Astrocyte (in vitro differentiated cells and primary cell): ENCODE measurements around the gene IL17C. TPM values are rescaled to one million over a fixed set of nuclear protein-coding genes. Genes with fewer than 3 reads are reported as not detected.

ENCODE experiments used
- DNase-seq: peaks from one replicate; pipeline ENCODE4 v3.0.0-alpha.2; 2010; ENCODE audit warnings: low read depth
- FAIRE-seq: peaks from 2 replicates; lab custom pipeline; 2011; peaks lifted over from hg19 to GRCh38; lab: Jason Lieb, UNC
- H2AFZ ChIP-seq: 2 replicates; pipeline ENCODE4 v1.6.0; 2012; ENCODE audit warnings: low read depth, low read length, inconsistent platforms
- H3K27ac ChIP-seq: 2 replicates; pipeline ENCODE4 v1.5.1; 2011; ENCODE audit warnings: low read depth, low read length, inconsistent platforms
- H3K27me3 ChIP-seq: 2 replicates; pipeline ENCODE4 v1.6.0; 2011; ENCODE audit warnings: low read length, inconsistent platforms; ENCODE audit not compliant: insufficient read depth
- H3K36me3 ChIP-seq: 2 replicates; pipeline ENCODE4 v1.5.1; 2011; ENCODE audit warnings: low read length, inconsistent platforms; ENCODE audit not compliant: insufficient read depth
- H3K4me1 ChIP-seq: 2 replicates; pipeline ENCODE4 v1.5.1; 2011; ENCODE audit warnings: low read length, inconsistent platforms; ENCODE audit not compliant: insufficient read depth
- H3K4me2 ChIP-seq: 2 replicates; pipeline ENCODE4 v1.6.0; 2012; ENCODE audit warnings: low read length, inconsistent platforms
- H3K4me3 ChIP-seq: 2 replicates; pipeline ENCODE4 v1.5.1; 2011; ENCODE audit warnings: low read depth, mild to moderate bottlenecking, low read length, inconsistent platforms; ENCODE audit not compliant: insufficient read depth
- H3K79me2 ChIP-seq: 2 replicates; pipeline ENCODE4 v1.6.0; 2012; ENCODE audit warnings: mild to moderate bottlenecking, low read length, inconsistent platforms; ENCODE audit not compliant: insufficient read depth
- H3K9ac ChIP-seq: 2 replicates; pipeline ENCODE4 v1.6.0; 2012; ENCODE audit warnings: mild to moderate bottlenecking, low read length, inconsistent platforms
- H3K9me3 ChIP-seq: 2 replicates; pipeline ENCODE4 v1.5.1; 2012; ENCODE audit warnings: low read depth, mild to moderate bottlenecking, low read length, inconsistent platforms; ENCODE audit not compliant: insufficient read depth
- H4K20me1 ChIP-seq: 2 replicates; pipeline ENCODE4 v1.6.0; 2012; ENCODE audit warnings: low read length, inconsistent platforms; ENCODE audit not compliant: insufficient read depth
- H3K27ac Mint-ChIP-seq: one replicate; pipeline ENCODE4 v1.8.0; 2021; ENCODE audit warnings: mild to moderate bottlenecking, mixed read lengths; ENCODE audit not compliant: unreplicated experiment
- H3K27me3 Mint-ChIP-seq: one replicate; pipeline ENCODE4 v1.8.0; 2021; ENCODE audit warnings: low read depth, mixed read lengths; ENCODE audit not compliant: unreplicated experiment
- H3K36me3 Mint-ChIP-seq: one replicate; pipeline ENCODE4 v1.8.0; 2021; ENCODE audit warnings: low read depth, mixed read lengths; ENCODE audit not compliant: unreplicated experiment
- H3K4me1 Mint-ChIP-seq: one replicate; pipeline ENCODE4 v1.8.0; 2021; ENCODE audit warnings: low read depth, mixed read lengths; ENCODE audit not compliant: unreplicated experiment
- H3K4me3 Mint-ChIP-seq: one replicate; pipeline ENCODE4 v1.8.0; 2021; ENCODE audit warnings: mild to moderate bottlenecking, moderate library complexity, mixed read lengths; ENCODE audit not compliant: unreplicated experiment
- H3K9me3 Mint-ChIP-seq: one replicate; pipeline ENCODE4 v1.8.0; 2021; ENCODE audit warnings: mild to moderate bottlenecking, mixed read lengths; ENCODE audit not compliant: unreplicated experiment
- EZH2 ChIP-seq: IDR thresholded peaks from 2 replicates; pipeline ENCODE4 v1.6.1; 2012; ENCODE audit warnings: mild to moderate bottlenecking, low read length, inconsistent platforms; ENCODE audit not compliant: insufficient read depth
- total RNA-seq: library from RNA; stranded (reverse); gene quantifications from 2 replicates; pipeline ENCODE4 v1.2.1, GENCODE V29; 2021
- TF ChIP-seq, protein P1 (sequence below): IDR thresholded peaks from 2 replicates; pipeline ENCODE4 v1.5.1; 2011; ENCODE audit warnings: low read depth, mild to moderate bottlenecking, inconsistent platforms, low read length, moderate library complexity; ENCODE audit not compliant: insufficient read depth

IL17C gene
- total RNA-seq, 1 donor from 2014 or later: 0.36 TPM

DNA sequence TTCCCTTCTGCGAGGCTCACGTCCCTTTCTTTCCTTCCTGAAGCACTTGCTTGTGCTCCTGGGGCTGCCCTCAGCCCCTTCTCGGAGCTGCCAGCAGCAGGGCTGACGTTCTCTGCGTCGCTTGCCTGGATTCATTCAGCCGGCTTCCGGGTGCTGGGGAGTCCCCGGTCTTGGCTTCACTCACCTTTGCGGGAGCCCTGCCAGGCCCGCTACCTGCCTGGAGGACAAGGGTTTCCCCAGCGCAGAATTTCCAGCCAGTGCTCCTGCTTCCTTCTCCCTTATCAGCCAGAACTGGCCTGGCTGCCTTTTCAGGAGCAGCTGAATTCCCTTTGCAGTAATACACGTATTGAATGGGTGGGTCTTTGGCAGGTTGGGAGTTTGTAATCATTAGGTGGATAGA lies 22.1 kb upstream of the IL17C start:
- no peak for FAIRE-seq
- H3K4me1 Mint-ChIP-seq: no peaks in the 10 kb centered on the region
- no peak overlapping the region for H3K27ac Mint-ChIP-seq
- H3K27me3 ChIP-seq: no peaks in the 10 kb centered on the region
- no peak overlapping the region for H3K4me2 ChIP-seq
- H3K9me3 ChIP-seq: no peaks in the 10 kb centered on the region
- no peak for TF ChIP-seq EZH2
- TF ChIP-seq, protein P1, sequence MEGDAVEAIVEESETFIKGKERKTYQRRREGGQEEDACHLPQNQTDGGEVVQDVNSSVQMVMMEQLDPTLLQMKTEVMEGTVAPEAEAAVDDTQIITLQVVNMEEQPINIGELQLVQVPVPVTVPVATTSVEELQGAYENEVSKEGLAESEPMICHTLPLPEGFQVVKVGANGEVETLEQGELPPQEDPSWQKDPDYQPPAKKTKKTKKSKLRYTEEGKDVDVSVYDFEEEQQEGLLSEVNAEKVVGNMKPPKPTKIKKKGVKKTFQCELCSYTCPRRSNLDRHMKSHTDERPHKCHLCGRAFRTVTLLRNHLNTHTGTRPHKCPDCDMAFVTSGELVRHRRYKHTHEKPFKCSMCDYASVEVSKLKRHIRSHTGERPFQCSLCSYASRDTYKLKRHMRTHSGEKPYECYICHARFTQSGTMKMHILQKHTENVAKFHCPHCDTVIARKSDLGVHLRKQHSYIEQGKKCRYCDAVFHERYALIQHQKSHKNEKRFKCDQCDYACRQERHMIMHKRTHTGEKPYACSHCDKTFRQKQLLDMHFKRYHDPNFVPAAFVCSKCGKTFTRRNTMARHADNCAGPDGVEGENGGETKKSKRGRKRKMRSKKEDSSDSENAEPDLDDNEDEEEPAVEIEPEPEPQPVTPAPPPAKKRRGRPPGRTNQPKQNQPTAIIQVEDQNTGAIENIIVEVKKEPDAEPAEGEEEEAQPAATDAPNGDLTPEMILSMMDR: no peak
- peaks cover 47% of the 10 kb centered on the region for H3K79me2 ChIP-seq
- peaks cover 12% of the 10 kb centered on the region for H3K36me3 Mint-ChIP-seq
- H3K9ac ChIP-seq: no peak overlapping the region
- peaks cover 88% of the 10 kb centered on the region for H4K20me1 ChIP-seq
- no peak overlapping the region for H2AFZ ChIP-seq
- H3K4me3 ChIP-seq: no peak overlapping the region
- H3K36me3 ChIP-seq: no peaks in the 10 kb centered on the region
- no peaks in the 10 kb centered on the region for H3K4me1 ChIP-seq
- no peak overlapping the region for H3K27ac ChIP-seq
- no peak overlapping the region for H3K4me3 Mint-ChIP-seq
- no peaks in the 10 kb centered on the region for H3K9me3 Mint-ChIP-seq
- DNase-seq: no peak
- no peaks in the 10 kb centered on the region for H3K27me3 Mint-ChIP-seq

DNA sequence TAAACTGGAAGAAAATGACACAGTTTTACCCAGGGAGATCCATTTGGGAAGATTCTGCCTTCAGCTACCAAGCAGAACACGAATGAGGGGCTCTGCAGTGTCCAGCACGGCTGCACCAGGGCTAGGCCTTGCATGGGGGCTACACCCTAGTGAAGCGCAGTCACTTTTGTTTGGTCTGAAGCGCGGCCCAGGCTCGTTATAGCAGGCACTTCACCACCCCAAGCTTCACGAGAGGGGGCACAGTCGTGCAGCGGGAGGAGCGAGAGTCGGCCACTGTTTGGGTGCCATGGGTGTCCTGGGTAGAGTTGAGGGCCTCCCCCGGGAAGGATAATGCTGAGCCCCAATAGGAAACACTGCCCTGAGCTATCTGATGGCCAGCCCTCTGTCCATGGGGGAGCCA lies 21.6 kb upstream of the IL17C start:
- FAIRE-seq: no peak
- TF ChIP-seq, protein P1: no peak
- TF ChIP-seq EZH2: no peak
- no peak overlapping the region for H3K27ac ChIP-seq
- H3K36me3 ChIP-seq: no peaks in the 10 kb centered on the region
- no peak for DNase-seq
- H3K9me3 ChIP-seq: no peaks in the 10 kb centered on the region
- H3K4me3 ChIP-seq: no peak overlapping the region
- H4K20me1 ChIP-seq: peaks cover 85% of the 10 kb centered on the region
- H3K27ac Mint-ChIP-seq: no peak overlapping the region
- peaks cover 47% of the 10 kb centered on the region for H3K79me2 ChIP-seq
- no peak overlapping the region for H2AFZ ChIP-seq
- no peaks in the 10 kb centered on the region for H3K9me3 Mint-ChIP-seq
- peaks cover 12% of the 10 kb centered on the region for H3K36me3 Mint-ChIP-seq
- H3K27me3 ChIP-seq: no peaks in the 10 kb centered on the region
- no peak overlapping the region for H3K9ac ChIP-seq
- no peaks in the 10 kb centered on the region for H3K4me1 Mint-ChIP-seq
- no peaks in the 10 kb centered on the region for H3K27me3 Mint-ChIP-seq
- no peaks in the 10 kb centered on the region for H3K4me1 ChIP-seq
- no peak overlapping the region for H3K4me3 Mint-ChIP-seq
- H3K4me2 ChIP-seq: no peak overlapping the region

GRCh38 chr16:88617268-88618031 lies 20.9 kb upstream of the IL17C start:
- H3K27ac Mint-ChIP-seq: no peak overlapping the region
- no peak for TF ChIP-seq EZH2
- TF ChIP-seq, protein P1: no peak
- Histone ChIP-seq H3K27ac (no peak overlapping the region), H3K9me3 (no peaks in the 10 kb centered on the region), H3K27me3 (no peaks in the 10 kb centered on the region), H4K20me1 (peaks cover 84% of the 10 kb centered on the region), H3K4me1 (no peaks in the 10 kb centered on the region), H3K36me3 (peaks cover 3% of the 10 kb centered on the region), H2AFZ (no peak overlapping the region), H3K4me3 (no peak overlapping the region), H3K9ac (no peak overlapping the region), H3K4me2 (no peak overlapping the region), H3K79me2 (peaks cover 47% of the 10 kb centered on the region)
- H3K4me1 Mint-ChIP-seq: no peaks in the 10 kb centered on the region
- no peak for DNase-seq
- H3K36me3 Mint-ChIP-seq: peaks cover 12% of the 10 kb centered on the region
- no peak for FAIRE-seq
- no peak overlapping the region for H3K4me3 Mint-ChIP-seq
- H3K27me3 Mint-ChIP-seq: no peaks in the 10 kb centered on the region
- no peaks in the 10 kb centered on the region for H3K9me3 Mint-ChIP-seq
